CD4-positive, alpha-beta T cell treated with Interleukin-2 at 100 ng/mL for 4 hours (primary cell): ENCODE results near the gene CALN1.
"Not testable (repeated sequence)": the region's sequence is repeated elsewhere in the genome, so short reads cannot be mapped to it uniquely, and the experiment has no call there.

Experiments used
- DNase-seq: peaks from one replicate; pipeline ENCODE4 v3.0.0-alpha.2; 2020; ENCODE audit warnings: low spot score

The CALN1 gene

DNA sequence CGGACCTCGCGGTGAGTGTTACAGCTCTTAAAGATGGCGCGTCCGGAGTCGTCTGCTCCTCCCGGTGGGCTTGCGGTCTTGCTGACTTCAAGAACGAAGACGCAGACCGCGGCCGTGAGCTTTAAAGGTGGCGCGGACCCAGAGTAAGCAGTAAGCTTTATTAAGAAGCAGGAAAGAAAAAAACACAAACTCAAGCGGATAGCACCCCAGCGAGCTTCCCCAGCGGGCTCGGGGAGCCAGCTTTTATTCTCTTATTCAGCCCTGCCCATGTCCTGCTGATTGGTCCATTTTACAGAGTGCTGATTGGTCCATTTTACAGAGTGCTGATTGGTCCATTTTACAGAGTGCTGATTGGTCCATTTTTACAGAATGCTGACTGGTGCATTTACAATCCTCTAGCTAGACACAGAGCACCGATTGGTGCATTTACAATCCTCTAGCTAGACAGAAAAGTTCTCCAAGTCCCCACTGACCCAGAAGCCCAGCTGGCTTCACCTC lies at the start of gene CALN1:
TSS of gene CALN1 (minus strand) at position 218 of the 498 bp plus-strand sequence.
- DNase-seq: not testable (repeated sequence)

DNA sequence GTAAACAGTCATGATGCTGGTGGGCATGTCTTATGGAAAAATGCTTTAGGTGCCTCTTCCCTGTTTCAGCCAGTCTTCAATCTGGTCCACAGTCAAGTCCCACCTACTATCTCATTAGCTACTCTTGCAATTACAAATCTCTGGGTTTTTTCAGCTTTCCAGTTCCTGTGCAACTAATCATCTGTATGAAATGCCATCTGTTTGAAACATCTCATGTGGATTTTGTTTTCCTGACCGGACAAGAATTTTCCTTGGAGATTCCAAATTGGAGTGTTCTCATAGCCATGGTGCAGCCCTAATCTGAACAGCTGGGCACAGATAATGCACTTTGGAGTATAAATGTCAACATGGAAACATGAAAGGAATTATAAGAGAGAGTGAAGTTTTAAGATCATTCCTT lies 41.3 kb upstream of the CALN1 start:
- DNase-seq: no peak

DNA sequence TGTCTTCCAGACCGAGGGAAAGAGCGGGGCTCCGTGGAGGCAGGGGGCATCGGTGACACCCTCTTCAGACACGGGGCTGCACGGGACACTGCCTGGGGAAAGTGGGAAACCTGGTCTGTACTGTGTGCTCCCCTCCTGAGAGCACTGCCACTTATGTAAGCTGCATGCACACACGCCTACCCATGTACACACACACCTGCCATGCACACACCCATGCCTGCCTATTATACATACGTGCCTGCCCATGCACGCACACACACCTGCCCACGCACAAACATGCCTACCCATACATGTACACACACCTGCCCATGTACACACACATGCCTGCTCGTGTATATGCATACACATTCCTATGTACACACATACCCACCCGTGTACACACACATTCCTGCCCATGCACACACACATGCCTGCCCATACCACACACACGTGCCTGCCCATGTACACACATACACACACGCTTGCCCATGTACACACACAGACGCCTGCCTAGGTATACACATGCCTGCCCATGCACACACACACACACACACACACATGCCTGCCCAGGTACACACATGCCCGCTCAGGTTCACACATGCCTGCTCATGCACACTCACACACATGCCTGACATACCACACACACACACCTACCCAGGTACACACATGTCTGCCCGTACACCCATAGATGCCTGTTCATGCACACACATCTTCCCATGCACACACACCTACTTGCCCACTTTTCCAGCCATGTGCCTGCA lies 35.5 kb upstream of the CALN1 start:
- DNase-seq: no peak

DNA sequence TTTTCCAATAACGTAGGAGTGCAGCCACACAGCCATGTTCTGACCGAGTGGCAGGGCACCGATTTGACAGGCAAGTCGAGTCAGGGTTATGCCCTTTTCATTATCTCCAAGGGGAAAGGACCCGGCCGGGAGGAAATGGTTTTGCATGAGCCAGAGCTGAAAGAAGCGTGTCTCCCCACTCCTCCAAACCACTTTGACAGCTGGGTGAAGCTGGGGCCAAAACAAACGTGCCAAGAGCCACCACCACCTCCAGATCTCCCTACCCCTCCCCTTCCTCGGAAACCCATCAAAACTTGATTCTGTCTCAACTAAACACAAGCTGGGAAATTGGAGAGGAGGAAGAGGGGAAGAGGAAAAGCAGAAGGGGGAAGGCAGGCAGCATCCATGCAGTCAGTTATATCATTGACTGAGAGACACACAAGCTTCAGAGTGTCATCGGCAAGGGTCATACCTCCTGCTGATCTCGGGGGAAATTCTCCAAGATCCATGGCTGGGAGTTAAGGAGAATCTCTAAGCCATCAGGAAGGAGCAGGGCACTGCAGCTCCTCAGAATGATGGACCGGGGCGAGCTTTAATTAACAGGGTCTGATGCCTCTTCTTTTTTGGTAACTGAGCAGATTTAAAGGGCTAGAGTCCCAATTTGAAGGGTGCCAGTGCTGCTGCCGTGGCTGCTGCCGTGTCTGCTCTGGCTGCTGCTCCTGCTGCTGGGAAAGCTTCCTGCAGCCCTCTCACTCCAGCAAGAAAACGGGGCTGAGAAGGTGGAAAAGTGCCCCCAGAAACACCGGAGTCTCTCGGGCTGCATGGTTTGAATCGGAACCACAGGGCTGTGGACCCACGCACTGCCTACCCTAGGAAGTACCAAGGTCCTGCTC lies 34.7 kb upstream of the CALN1 start:
- DNase-seq: no peak

DNA sequence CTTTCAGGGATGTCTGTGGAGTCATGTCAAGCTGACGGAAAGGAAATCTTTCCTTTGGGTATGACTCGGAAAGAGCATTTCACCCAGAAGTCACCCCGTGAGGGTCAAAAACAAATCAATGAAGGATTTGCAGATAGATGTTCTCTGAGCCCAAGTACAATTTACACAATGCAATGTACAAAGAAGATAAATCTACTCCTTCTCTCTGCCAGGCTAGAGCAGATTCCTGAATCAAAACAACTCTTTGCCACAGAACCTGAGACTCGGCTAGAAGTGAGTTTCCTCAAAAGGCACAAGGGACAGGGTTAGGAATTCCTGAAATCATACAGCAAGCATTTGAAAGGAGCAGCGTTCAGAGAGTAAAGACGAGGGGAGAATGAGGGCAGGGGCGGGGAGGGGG lies 34.0 kb upstream of the CALN1 start:
- no peak for DNase-seq

DNA sequence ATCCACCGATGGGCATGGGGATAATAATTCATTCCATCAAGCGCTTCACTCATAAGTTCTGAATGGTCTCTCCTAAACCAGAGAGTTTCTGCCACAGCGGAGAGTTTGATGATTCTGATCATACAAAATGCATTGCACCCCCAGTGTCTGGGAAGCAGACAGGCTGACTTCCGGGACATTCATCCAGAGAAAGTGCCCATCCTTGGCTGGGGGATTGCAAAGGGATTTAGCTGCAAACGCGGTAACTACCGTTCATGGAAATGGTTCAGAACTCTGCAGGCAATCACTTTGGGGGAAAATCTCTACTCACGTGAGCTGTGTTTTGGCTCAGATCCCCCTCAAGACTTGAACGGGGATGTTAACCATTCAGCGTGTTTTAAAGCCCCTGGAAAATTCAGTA lies 33.4 kb upstream of the CALN1 start:
- DNase-seq: no peak

DNA sequence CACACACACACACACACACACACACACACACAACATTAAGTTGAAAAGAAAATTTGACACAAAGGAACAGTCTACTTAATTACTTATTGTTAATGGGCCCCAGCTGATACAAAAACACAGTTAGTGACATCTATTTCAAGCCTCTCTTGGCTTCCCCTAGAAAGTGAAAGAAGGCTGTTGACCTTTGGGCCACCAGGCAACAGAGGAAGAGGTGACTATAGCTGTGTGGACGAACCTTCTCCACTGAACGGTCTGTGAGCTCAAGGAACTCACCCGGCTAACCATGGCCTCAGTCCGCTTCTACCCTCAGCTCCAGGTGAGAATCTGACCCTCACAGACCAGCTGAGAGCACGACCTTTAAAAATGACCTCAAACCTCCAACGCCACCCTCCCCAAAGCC lies 32.9 kb upstream of the CALN1 start:
- DNase-seq: no peak

DNA sequence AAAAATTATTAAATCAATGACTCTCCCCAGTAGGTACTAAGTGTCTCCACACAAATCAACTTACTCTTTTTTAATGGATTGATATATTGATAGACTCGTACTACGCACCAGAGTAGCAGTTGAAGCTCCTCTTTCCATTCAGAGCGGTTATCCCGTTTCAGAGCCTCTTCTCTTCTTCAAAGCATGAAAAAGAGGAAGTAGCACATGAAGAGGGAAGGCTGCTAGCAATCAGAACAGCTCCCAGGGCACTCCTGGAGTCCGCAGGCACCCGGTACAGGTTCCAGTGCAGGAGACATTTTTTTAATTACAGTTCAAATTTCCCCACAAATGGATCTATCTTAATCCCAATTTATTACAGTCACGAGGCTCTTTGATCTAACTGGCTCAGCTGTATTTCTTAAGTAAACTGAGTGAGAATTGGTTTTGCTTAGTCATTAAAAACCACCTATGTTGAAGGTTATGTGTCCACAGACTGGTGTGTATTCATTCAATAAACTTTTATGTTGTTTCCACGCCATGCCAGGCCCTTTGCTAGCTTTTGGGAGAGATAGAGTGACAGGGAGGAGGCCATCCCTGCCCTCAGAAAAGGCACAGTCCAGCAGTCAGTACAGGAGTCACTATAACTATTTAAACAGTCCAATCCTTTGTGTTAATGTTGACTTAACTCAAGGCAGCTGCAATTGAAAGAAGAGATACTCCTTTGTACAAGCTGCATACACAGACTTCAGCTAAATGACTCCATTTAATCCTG lies 32.1 kb upstream of the CALN1 start:
- DNase-seq: no peak

DNA sequence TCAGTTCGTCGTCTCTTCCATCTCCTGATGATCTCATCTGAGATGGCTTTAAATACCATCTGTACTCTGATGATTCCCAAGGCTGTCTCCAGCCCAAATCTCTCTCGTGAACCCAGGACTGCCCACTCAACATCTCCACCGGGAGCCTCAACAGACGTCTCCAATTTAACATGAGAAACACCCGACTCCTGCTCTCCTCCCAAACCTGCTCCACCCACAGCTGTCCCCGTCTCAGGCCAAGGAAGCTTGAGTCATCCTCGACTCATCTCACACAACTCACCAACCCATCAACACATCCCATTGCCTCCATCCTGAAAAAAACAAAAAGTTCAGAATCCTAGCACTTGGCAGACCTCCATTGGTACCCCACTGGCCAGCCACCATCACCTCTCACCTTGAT lies 29.7 kb upstream of the CALN1 start:
- DNase-seq: no peak

DNA sequence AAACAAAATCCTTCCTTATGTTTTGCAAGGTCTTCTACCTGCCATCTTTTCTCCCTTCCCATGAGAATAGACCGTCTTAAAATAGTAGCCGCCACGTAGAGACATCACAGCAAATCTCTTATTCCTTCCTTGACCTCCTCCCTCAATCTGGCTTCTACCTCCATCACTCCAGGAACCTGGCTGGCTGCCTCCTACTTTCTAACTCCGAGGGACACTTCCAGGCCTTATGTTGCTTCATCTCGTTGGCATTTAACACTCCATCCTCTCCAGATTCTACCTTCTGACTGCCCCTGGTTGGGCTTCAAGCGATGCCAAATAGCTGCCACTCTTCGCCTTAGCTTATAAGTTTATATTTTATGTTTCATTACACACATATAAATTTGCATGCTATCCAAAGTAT lies 26.4 kb upstream of the CALN1 start:
- no peak for DNase-seq

DNA sequence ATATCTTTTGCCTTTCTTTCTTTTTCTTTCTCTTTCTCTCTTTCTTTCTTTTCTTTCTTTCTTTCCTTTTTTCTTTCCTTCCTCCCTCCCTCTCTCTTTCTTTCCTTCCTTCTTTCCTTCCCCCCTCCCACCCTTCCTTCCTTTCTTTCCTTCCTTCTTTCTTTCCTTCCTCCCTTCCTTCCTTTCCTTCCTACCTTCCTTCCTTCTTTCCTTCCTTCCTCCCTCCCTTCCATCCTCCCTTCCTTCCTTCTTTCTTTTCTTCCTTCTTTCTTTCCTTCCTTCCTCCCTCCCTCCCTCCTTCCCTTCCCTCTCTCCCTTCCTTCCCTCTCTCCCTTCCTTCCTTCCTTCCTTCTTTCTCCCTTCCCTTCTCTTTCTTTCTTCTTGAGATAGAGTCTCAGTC lies 25.5 kb upstream of the CALN1 start:
- DNase-seq: no peak

DNA sequence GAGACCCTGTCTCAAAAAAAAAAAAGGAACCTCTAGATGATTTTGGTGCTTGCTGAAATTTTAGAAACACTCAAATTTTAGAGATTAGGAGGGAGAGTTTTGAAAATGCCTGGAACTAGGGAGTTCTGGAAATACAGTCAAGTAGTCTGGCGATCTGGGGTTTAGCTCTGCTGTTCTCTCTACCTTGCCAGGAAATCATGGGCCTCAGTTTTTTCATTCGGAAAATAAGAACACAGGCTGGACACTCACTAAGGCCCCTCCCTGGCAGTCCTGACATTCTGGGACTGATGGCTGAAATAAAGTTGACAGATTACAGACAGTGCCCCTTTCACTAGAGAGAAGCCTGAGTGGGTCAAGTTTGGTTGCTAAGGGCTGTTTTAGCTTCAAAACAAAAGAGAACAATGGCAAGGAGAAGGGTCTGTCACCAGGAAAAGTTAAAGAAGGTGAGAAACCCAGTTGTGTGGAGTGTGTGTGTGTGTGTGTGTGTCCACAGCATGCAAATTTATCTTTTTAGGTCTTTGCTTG lies 25.0 kb upstream of the CALN1 start:
- DNase-seq: no peak

DNA sequence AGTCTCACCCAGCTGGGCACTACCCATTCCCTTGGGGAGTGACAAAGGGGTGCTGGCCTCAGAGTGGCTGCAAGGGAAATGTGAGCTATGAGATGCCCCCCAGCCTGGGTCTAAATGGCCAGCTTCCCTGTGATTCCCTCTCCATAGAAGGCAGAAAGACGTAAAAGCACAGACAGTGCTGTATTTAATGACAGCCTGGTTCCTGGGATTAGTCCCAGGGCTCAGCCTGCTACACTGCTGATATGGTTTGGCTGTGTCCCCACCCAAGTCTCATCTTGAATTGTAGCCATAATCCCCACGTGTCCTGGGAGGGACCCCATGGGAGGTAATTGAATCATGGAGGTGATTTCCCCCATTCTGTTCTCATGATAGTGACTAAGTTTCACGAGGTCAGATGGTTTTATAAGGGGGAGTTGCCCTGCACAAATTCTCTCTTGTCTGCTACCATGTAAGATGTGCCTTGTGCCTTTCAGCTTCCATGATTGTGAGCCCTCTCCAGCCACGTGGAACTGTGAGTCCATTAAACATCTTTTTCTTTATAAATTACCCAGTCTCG lies 23.9 kb upstream of the CALN1 start:
- DNase-seq: no peak

DNA sequence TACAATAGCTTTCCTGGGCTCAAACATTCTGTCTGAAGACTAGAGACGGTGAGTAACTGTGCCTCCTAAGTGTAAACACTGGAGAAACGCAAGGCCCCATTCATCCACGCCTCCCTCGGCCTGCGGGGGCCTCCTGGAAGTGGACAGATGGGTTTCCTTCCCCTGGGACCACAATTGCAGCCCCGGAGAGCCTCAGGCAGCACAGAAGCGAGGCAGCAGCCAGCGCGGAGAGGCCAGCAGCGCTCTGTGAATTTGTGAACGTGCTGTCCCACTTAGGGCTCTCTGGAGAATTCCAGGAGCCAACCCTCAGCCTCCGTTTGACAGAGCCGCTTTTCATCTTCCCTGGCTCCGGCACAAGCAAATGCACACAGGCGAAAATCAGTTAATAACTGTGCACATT lies 23.2 kb upstream of the CALN1 start:
- DNase-seq: no peak

DNA sequence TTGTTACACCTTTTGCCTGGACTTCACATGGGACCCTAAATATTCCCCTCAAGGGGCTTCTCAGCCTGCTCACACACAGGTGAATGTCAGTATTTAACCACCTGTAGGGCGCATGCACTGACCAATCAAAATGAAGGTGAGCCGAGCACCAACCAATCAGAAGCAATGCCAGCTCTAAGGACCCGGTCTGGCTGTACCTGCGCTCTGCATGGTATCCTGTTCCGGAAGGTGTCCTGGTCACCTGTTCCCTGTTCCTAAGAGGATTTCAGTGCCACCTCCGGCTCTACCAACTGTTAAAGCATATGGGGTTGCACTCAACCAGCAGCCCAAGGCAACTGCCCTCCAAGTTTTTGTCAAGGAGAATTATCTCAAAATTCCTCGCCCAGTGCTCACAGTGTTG lies 18.4 kb upstream of the CALN1 start:
- DNase-seq: no peak

DNA sequence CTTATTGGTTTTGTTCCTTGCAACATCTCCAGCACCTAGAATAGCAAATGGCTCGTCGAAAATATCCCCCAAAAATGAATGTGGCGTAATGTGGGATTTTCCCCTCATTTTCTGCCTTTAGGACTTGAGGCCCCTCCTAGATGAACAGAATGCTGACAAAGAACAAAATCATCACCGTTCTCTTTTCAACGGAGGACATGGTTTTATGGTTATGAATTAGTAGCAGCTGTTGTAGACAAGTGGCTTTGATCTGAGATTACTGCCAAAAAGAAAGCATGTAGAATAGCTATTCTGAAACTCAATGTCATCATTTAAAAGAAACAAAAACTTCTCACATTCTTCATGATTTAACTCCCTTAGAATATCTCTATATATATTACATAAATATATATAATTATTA lies 17.2 kb upstream of the CALN1 start:
- no peak for DNase-seq

DNA sequence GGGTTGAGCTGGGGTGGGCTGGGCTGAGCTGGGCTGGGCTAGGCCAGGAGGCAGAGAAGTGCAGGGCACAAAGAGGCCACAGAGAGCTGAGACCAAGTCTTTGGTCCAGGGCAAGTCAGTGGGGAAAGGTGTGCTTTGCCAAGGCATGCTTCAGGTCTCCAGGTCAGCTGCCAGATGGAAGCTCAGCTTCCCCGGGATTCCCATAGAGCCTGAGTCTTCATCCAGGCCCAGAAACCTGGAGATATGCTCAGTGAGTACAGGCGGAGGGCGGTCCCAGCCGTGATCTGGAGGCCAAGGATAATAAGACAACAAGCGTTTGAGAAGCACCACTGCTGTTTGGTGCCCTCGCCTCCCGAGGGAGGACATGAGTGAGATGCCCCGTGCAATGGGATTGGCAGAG lies 4.7 kb upstream of the CALN1 start:
- no peak for DNase-seq

DNA sequence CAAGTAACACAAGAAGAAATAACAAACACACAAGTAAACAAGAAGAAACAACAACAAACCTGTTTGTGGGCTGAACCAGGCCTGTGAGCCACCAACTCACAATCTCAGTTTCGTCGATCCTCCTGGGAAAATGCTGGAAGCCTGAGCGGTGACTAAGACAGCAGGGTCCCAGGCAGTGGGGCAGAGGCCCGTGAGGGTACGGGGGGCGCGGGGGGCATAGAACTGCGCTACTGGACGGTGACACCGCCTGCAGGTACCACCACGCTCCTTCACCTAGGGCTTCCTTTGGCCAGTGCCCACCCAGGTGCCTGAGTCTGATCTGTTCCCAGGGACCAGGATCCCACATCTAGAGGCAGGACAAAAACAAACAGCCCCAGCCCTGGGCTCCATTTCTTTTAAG lies 3.4 kb upstream of the CALN1 start:
- no peak for DNase-seq

DNA sequence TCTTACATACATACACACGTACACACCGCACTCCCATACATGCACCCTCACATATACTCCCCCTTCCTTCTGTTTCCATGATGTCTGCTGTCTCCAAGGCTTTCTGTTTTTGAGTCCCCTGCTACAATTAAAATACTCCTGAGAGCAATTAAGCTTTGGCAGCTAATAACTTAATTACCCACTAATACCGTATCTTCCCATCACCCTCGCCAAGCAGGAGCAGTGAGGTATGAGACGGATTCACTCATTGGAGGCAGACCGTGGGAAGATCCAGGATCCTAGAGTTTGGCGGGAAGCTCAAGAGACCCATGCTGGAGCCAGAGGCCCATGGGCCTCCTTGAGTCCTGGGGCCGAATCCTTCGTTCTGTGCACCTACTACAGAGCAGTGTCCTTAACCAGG lies 1.7 kb upstream of the CALN1 start:
- no peak for DNase-seq

DNA sequence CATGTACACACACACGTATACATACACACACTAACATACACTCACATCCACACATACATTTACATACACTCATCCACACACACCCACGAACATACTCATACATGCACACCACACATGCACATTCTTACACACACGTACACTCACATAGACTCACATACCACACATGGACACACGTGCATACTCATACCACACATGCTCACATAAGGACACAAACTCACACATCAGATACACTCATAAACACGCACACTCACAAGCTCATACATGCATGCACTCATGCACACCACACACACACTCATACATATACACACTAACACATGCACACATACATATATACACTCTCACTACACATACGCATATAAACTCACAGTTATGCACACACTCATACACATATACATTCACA lies 1.2 kb upstream of the CALN1 start:
- no peak for DNase-seq

DNA sequence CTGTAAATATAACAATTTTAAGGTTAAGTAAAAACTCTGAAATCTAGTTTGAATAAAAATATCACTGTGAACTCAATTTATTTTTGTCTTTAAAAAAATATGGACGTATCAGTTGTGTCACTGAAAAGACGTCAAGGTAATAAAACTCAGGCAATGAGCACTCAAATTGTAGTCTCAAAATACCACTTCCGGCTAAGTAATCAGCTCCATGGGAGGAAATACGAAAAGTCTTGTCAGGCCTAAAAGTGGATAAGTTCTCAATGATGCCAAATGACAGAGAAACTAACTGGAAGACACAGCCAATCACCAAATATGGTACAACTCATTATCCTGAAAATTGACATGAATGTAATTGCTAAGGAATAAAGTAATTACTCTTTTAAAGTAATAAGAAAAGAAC lies 719 bp downstream of the CALN1 start:
- no peak for DNase-seq

DNA sequence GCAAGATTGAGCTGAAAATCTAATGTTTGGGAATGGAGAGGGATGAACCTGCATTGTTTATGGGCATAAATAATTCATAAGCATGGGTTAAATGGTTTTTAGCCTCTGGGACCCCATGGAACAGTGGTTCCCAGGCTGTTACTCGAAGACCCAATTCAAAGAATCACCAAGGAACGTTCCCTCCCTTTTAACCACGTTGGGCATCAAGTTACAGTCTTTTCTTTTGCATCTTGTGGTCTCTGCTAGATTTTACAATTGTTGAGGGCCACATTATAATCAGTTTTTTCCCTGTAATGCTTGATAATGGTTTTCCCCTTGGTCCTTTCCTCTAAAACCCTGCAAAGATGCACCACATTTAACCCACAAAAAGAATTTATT lies 2.5 kb downstream of the CALN1 start:
- no peak for DNase-seq
